ENCODE results near the gene BUD13. TPM values are rescaled to one million over a fixed set of nuclear protein-coding genes. Genes with fewer than 3 reads are reported as not detected.

The BUD13 gene
- polyA plus RNA-seq, 4 donors: 33.8 to 40.4 (median 36.7) TPM

- DNase-seq (ENCODE audit: low read depth in 4 of 4, low spot score in 3 of 4): no peak
Observed at GRCh38 chr11:116792869-116793771, 20.3 kb upstream of the BUD13 start.

- DNase-seq (ENCODE audit: low read depth in 4 of 4, low spot score in 3 of 4): no peak
Observed at GRCh38 chr11:116792144-116792868, 19.5 kb upstream of the BUD13 start.

GRCh38 chr11:116791813-116792143, 19.0 kb upstream of the BUD13 start, which contains the start of gene APOA5:
Gene APOA5, minus strand, starts transcription at chr11:116791879. Its CDS starts 19 bp downstream, at chr11:116791860.
- no peak for DNase-seq (ENCODE audit: low read depth in 4 of 4, low spot score in 3 of 4)

GRCh38 chr11:116791002-116791812, 18.4 kb upstream of the BUD13 start:
- DNase-seq (ENCODE audit: low read depth in 4 of 4, low spot score in 3 of 4): peak in 2 of 4 donors; percentile 28 to 62

GRCh38 chr11:116790167-116791001, 17.6 kb upstream of the BUD13 start:
- DNase-seq (ENCODE audit: low read depth in 4 of 4, low spot score in 3 of 4): no peak

- DNase-seq (ENCODE audit: low read depth in 4 of 4, low spot score in 3 of 4): no peak
Observed at GRCh38 chr11:116788975-116789374, 16.2 kb upstream of the BUD13 start.

GRCh38 chr11:116788534-116788933, 15.7 kb upstream of the BUD13 start:
- no peak for DNase-seq (ENCODE audit: low read depth in 4 of 4, low spot score in 3 of 4)

GRCh38 chr11:116787786-116788486, 15.1 kb upstream of the BUD13 start, which contains the start of gene ZPR1:
Gene ZPR1, minus strand, starts transcription at chr11:116788023. Its CDS starts 33 bp downstream, at chr11:116787990.
- peak in 3 of 4 donors; percentile 50 to 75 (median 63) for DNase-seq (ENCODE audit: low read depth in 4 of 4, low spot score in 3 of 4)

GRCh38 chr11:116787436-116787785, 14.6 kb upstream of the BUD13 start:
- no peak for DNase-seq (ENCODE audit: low read depth in 4 of 4, low spot score in 3 of 4)

- DNase-seq (ENCODE audit: low read depth in 4 of 4, low spot score in 3 of 4): no peak
Observed at GRCh38 chr11:116786966-116787365, 14.2 kb upstream of the BUD13 start.

- no peak for DNase-seq (ENCODE audit: low read depth in 4 of 4, low spot score in 3 of 4)
Observed at GRCh38 chr11:116786326-116786725, 13.5 kb upstream of the BUD13 start.

GRCh38 chr11:116782728-116783127, 9.9 kb upstream of the BUD13 start:
- DNase-seq (ENCODE audit: low read depth in 4 of 4, low spot score in 3 of 4): no peak

GRCh38 chr11:116778556-116778955, 5.8 kb upstream of the BUD13 start:
- no peak for DNase-seq (ENCODE audit: low read depth in 4 of 4, low spot score in 3 of 4)

GRCh38 chr11:116777056-116777455, 4.3 kb upstream of the BUD13 start:
- no peak for DNase-seq (ENCODE audit: low read depth in 4 of 4, low spot score in 3 of 4)

- no peak for DNase-seq (ENCODE audit: low read depth in 4 of 4, low spot score in 3 of 4)
Observed at GRCh38 chr11:116776522-116776984, 3.8 kb upstream of the BUD13 start.

GRCh38 chr11:116775975-116776374, 3.2 kb upstream of the BUD13 start:
- no peak for DNase-seq (ENCODE audit: low read depth in 4 of 4, low spot score in 3 of 4)

GRCh38 chr11:116774661-116775060, 1.9 kb upstream of the BUD13 start:
- DNase-seq (ENCODE audit: low read depth in 4 of 4, low spot score in 3 of 4): no peak

GRCh38 chr11:116773203-116774097, 663 bp upstream of the BUD13 start:
- DNase-seq (ENCODE audit: low read depth in 4 of 4, low spot score in 3 of 4): no peak

Data from right renal pelvis (tissue), 4 donors.